ENCODE results near the gene CIART. TPM values are rescaled to one million over a fixed set of nuclear protein-coding genes. Genes with fewer than 3 reads are reported as not detected.

The CIART gene
- total RNA-seq, 1 experiment from 2014 or later = 19.0 TPM

GRCh38 chr1:150234566-150235293, 47.6 kb upstream of the CIART start:
- TSS peak; percentile 87 for BruUV-seq (replicated peaks)
- intact Hi-C loops (cut with micrococcal nuclease) = loop anchor here (1.0 kb wide), 1 partner anchor 42 kb away; no protein-coding TSS in a partner anchor
- peak; percentile 43 for ATAC-seq

DNA sequence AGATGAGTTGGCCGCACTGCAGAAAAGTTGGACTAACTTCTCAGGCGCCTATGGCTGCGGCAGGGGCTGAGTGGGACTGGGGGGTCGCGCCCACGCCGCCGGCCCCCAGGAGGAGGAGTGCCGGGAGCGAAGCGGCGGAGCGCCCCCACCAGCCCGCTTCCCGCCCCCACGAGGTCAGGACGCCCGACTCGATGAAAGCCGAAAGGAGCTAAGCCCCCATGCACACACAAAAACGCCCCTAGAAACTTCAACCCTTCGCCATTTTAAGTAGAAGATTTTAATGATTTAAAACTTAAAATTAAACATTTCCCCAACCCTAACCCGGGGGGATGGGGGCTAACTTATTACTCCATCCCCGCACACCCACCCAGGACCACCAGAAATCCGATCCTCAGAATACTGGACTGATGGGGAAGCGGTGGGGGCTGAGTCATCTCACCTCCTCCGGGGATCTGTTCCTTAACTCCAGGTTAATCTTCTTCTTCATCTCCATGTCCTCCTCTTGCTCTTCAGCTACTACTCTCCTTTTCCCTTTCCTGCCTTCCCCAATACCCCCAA, 47.0 kb upstream of the CIART start:
- Histone ChIP-seq H3K79me2 (ENCODE audit: low read length) (peaks cover 54% of the 10 kb centered on the region), H3K9ac (ENCODE audit: low read length) (peak overlapping the region; percentile 79), H3K4me3 (ENCODE audit: low read length) (peak overlapping the region; percentile 77), H3K9me3 (ENCODE audit: low read length) (no peaks in the 10 kb centered on the region), H3K4me2 (ENCODE audit: low read length) (peak overlapping the region; percentile 83), H4K20me1 (ENCODE audit: low read length) (peaks cover 4% of the 10 kb centered on the region; the same call in 1 of the 2 replicates), H3K4me1 (ENCODE audit: insufficient read depth, low read length) (peaks cover 22% of the 10 kb centered on the region), H3K27ac (ENCODE audit: low read length) (peak overlapping the region; percentile 36), H3F3A (ENCODE audit: low read length, unreplicated experiment) (no peaks in the 10 kb centered on the region), H2AFZ (ENCODE audit: low read length) (peak overlapping the region; percentile 69), H3K27me3 (ENCODE audit: low read length) (no peaks in the 10 kb centered on the region), H3K36me3 (ENCODE audit: low read depth, low read length) (peaks cover 6% of the 10 kb centered on the region; the same call in 1 of the 2 replicates), H3K9me2 (replicated peaks; ENCODE audit: low read length) (no peaks in the 10 kb centered on the region)
- DNase-seq = no peak
- POLR2A ChIA-PET (ENCODE audit: unreplicated experiment) = no interaction called here
- no peak for TF ChIP-seq EZH2phosphoT487 (IDR thresholded peaks at IDR 0.05; ENCODE audit: borderline replicate concordance, low read length)
- no peak; the same call in 1 of the 2 replicates for TF ChIP-seq CTCF (conservative IDR thresholded peaks at IDR 0.05; ENCODE audit: low read depth, low read length)
- no peak for TF ChIP-seq EZH2 (IDR thresholded peaks at IDR 0.05; ENCODE audit: low read length, unreplicated experiment)
- CTCF ChIA-PET = no interaction called here
- no peak for ATAC-seq
- intact Hi-C loops (cut with micrococcal nuclease) = no loop called here
- BruUV-seq (replicated peaks) = TSS peak; percentile 84

More at GRCh38 chr1:150234566-150235293, 47.6 kb upstream of the CIART start:
- peak; percentile 69 for DNase-seq
- Histone ChIP-seq H2AFZ (ENCODE audit: low read length) (peak overlapping the region; percentile 69), H3K9ac (ENCODE audit: low read length) (peak overlapping the region; percentile 79), H4K20me1 (ENCODE audit: low read length) (peaks cover 4% of the 10 kb centered on the region; the same call in 1 of the 2 replicates), H3K27ac (ENCODE audit: low read length) (peak overlapping the region; percentile 36), H3K79me2 (ENCODE audit: low read length) (peaks cover 60% of the 10 kb centered on the region), H3K36me3 (ENCODE audit: low read depth, low read length) (peaks cover 8% of the 10 kb centered on the region; the same call in 1 of the 2 replicates), H3K4me2 (ENCODE audit: low read length) (peak overlapping the region; percentile 83), H3K4me1 (ENCODE audit: insufficient read depth, low read length) (peaks cover 22% of the 10 kb centered on the region), H3K9me2 (replicated peaks; ENCODE audit: low read length) (no peaks in the 10 kb centered on the region), H3K4me3 (ENCODE audit: low read length) (peak overlapping the region; percentile 77), H3K27me3 (ENCODE audit: low read length) (no peaks in the 10 kb centered on the region), H3K9me3 (ENCODE audit: low read length) (no peaks in the 10 kb centered on the region), H3F3A (ENCODE audit: low read length, unreplicated experiment) (no peaks in the 10 kb centered on the region)
- CTCF ChIA-PET = no interaction called here
- POLR2A ChIA-PET (ENCODE audit: unreplicated experiment) = no interaction called here
- TF ChIP-seq CTCF (conservative IDR thresholded peaks at IDR 0.05; ENCODE audit: low read depth, low read length) (no peak), EZH2phosphoT487 (IDR thresholded peaks at IDR 0.05; ENCODE audit: borderline replicate concordance, low read length) (no peak), EZH2 (IDR thresholded peaks at IDR 0.05; ENCODE audit: low read length, unreplicated experiment) (no peak)
